Osteocyte (in vitro differentiated cells): ENCODE measurements around the gene VPS8. TPM values are rescaled to one million over a fixed set of nuclear protein-coding genes. Genes with fewer than 3 reads are reported as not detected.

Experiments used
- DNase-seq: peaks from one replicate; pipeline ENCODE4 v3.0.0; 2021; ENCODE audit warnings: mixed read lengths; ENCODE audit not compliant: unreplicated experiment; ENCODE audit errors: extremely low spot score
- H3K27ac Mint-ChIP-seq: one replicate; pipeline ENCODE4 v1.8.0; 2021; ENCODE audit warnings: mild to moderate bottlenecking, mixed read lengths; ENCODE audit not compliant: unreplicated experiment
- H3K27me3 Mint-ChIP-seq: one replicate; pipeline ENCODE4 v1.8.0; 2021; ENCODE audit warnings: mixed read lengths; ENCODE audit not compliant: unreplicated experiment
- H3K36me3 Mint-ChIP-seq: one replicate; pipeline ENCODE4 v1.8.0; 2021; ENCODE audit warnings: mixed read lengths; ENCODE audit not compliant: unreplicated experiment
- H3K4me1 Mint-ChIP-seq: one replicate; pipeline ENCODE4 v1.8.0; 2021; ENCODE audit warnings: mixed read lengths; ENCODE audit not compliant: unreplicated experiment
- H3K4me3 Mint-ChIP-seq: one replicate; pipeline ENCODE4 v1.8.0; 2021; ENCODE audit warnings: mild to moderate bottlenecking, moderate library complexity, mixed read lengths; ENCODE audit not compliant: unreplicated experiment
- H3K9me3 Mint-ChIP-seq: one replicate; pipeline ENCODE4 v1.8.0; 2021; ENCODE audit warnings: mixed read lengths; ENCODE audit not compliant: unreplicated experiment
- CTCF ChIP-seq: fragments of 200-600 bp; sonication (generic); IDR thresholded peaks from 2 replicates; pipeline ENCODE4 v1.5.0; 2021; ENCODE audit warnings: antibody characterized with exemption, mild to moderate bottlenecking, moderate library complexity
- total RNA-seq: library from RNA; stranded (reverse); gene quantifications from 2 replicates; pipeline ENCODE4 v1.2.1, GENCODE V29; 2021

Gene VPS8
- total RNA-seq, 1 donor from 2014 or later: 53.5 TPM

- Mint-ChIP-seq H3K27ac (peak overlapping the region; percentile 46), H3K4me1 (peaks cover 24% of the 10 kb centered on the region), H3K27me3 (peaks cover 18% of the 10 kb centered on the region), H3K4me3 (peak overlapping the region; percentile 33), H3K9me3 (no peaks in the 10 kb centered on the region), H3K36me3 (no peaks in the 10 kb centered on the region)
- no peak for TF ChIP-seq CTCF
- DNase-seq: no peak
Measured at GRCh38 chr3:184771301-184772127, 40.5 kb upstream of the VPS8 start.

- no peak for TF ChIP-seq CTCF
- no peaks in the 10 kb centered on the region for H3K9me3 Mint-ChIP-seq
- no peak overlapping the region for H3K4me3 Mint-ChIP-seq
- peaks cover 9% of the 10 kb centered on the region for H3K27me3 Mint-ChIP-seq
- no peaks in the 10 kb centered on the region for H3K36me3 Mint-ChIP-seq
- peaks cover 21% of the 10 kb centered on the region for H3K4me1 Mint-ChIP-seq
- no peak overlapping the region for H3K27ac Mint-ChIP-seq
- DNase-seq: no peak
Measured at GRCh38 chr3:184772667-184773272, 39.2 kb upstream of the VPS8 start.

GRCh38 chr3:184773283-184774186, 38.4 kb upstream of the VPS8 start:
- peaks cover 21% of the 10 kb centered on the region for H3K4me1 Mint-ChIP-seq
- no peak overlapping the region for H3K4me3 Mint-ChIP-seq
- H3K36me3 Mint-ChIP-seq: no peaks in the 10 kb centered on the region
- H3K27ac Mint-ChIP-seq: no peak overlapping the region
- H3K9me3 Mint-ChIP-seq: no peaks in the 10 kb centered on the region
- H3K27me3 Mint-ChIP-seq: peaks cover 15% of the 10 kb centered on the region
- TF ChIP-seq CTCF: no peak
- no peak for DNase-seq

GRCh38 chr3:184776916-184777315, 35.0 kb upstream of the VPS8 start:
- no peak for DNase-seq
- no peaks in the 10 kb centered on the region for H3K36me3 Mint-ChIP-seq
- no peak overlapping the region for H3K27ac Mint-ChIP-seq
- peaks cover 7% of the 10 kb centered on the region for H3K4me1 Mint-ChIP-seq
- H3K27me3 Mint-ChIP-seq: peaks cover 30% of the 10 kb centered on the region
- no peaks in the 10 kb centered on the region for H3K9me3 Mint-ChIP-seq
- no peak overlapping the region for H3K4me3 Mint-ChIP-seq
- no peak for TF ChIP-seq CTCF
